Measurements from ENCODE around the gene REPIN1.

The REPIN1 gene

GRCh38 chr7:150407588-150408392 is 39.2 kb downstream of the REPIN1 start:
- no peak for DNase-seq

DNA sequence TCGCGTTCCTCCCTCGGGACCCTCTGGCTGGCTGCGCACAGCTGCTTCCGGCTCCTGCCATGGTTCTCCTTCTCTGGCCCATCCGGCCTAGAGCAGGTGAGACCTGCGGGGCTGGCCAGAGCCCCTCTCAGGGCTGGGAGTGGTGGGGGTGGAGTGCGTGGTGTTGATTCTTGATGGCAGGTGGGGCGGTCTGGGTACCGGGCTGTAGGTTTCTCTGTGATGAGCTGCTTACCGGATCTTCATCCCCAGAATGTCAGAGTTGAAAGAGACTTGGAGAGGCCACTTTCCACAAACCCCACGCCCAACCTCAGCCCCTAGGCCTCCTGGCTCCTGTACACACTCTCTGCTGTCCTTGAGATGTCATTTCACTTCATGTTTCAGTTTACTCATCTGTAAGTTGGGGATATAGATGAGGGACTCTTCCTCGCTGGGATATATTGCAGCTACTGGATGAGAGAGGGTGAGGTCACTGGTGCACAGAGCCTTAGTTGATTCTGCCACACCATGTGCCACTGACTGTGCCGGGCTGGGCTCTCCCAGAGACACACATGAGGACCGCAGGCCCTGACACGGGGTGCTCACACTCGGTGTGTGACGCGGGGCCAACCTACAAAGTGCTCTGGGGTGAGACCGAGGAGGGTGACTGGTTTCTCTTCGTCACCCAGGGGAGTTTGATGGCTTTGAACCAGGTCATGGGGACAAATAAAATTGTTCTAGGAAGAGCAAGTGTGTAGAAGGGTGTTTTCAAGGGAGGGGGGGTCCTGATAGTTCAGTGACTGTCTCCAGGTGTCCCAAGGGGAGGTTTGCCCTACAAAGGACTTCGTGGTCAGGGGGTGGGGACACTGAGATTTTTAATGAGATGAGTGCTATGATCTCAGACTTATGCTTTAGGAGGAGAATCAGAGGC is 40.0 kb downstream of the REPIN1 start:
- DNase-seq, result no peak

DNA sequence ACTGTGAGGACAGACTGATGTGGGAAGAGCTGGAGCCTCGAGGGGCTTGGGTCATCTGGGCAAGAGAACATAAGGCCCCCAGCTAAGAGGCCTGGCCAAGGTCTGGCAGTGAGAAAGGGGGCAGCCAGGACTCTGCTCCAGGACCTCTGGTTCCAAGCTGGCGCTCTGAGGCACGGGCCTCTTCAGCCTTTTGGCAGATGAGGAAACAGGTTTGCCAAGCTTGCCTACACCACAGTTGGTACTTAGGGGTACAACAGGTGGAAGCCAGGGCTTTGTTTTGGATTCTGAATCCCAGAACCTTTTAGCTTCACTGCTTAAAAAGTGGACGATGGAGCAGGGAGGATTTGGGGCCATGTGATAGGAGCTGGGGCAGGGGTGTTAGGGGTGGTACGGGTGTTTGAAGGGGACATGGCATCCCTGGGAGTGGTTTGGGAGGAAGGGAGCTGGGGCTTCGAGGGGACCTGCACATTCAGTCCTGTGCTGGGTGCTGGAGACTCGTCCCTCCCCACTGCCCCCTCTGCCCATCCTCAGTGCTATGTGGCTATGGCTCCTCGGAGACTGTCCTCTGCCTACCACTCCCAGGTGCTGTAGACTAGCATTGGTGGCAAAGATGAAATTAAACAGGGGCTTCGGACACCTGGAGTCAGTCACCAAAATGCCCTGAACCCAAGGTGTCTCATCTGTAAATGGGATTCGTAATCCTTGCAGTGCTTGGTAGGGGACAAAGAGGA is 40.8 kb downstream of the REPIN1 start:
- no peak for DNase-seq

DNA sequence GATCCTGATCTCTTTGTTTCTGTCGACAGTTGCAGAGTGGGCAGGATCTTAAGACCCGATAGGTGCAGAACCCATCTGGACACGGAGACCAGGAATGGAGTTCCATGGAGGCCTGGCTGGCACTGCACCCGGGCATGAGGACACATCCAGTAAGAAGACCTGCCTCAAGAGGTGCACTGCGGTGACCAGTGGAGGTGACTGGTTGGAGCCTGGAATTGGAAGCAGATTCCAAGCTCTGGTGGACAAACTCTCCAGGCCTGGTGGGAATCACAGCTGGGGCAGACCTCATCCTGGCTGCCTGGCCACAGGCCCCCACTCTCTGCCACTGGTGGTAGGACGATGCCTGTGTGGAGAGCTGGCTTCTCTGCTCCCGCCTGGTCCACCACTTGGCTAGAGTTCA is 41.5 kb downstream of the REPIN1 start:
- DNase-seq, result no peak

DNA sequence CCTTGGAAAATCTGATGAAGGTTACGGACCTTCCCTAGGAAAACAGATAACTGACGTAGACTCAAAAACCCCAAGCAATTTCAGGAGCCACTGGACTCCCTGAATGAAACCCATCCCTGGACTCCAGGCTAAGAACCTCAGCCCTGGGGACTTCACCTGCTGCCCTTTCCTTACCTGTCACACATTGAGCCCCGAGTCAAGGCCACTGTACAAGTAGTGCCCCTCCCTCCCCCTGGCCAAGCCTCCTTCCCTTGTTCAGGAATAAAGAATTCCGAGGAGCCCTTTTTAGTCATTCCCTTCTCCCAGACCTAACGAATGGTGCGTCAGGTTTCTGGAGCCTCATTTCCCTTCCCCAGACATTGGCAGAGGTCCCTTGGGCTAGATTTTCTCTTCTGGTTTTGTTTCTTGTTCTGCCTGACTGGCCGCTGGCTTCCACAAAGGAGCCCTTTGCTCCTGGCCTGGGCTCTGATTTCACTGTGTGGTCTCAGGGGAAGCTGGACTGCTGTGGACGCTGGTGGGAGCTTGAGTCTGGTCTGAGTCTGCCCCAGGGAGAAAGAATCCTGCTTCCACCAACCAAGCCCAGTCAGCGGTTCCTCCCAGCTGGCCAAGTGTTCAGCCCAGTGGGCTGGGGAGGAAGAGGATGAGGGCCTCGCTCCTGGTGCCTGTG is 42.2 kb downstream of the REPIN1 start:
- DNase-seq, result no peak

DNA sequence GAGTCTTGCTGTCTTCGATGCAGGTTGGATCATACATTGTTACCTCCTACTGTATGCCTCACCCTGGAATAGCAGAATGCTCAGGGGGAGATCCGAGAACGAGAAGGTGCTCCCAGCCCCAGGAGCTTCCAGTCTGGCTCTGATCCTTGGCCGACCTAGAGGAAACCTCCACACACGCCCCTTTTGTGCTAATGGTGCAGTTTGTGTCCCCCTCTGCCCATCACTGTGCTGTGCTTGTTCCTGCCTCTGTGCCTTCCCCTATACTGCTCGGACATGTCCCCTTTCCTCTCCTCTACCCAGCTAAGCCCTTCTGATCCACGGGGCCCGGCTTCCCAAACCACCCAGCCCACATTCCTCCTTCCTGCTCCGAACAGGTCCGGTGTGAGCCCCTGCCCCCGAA is 43.0 kb downstream of the REPIN1 start:
- DNase-seq, result no peak

- DNase-seq, result no peak
Measured at GRCh38 chr7:150412016-150412415, 43.4 kb downstream of the REPIN1 start.

DNA sequence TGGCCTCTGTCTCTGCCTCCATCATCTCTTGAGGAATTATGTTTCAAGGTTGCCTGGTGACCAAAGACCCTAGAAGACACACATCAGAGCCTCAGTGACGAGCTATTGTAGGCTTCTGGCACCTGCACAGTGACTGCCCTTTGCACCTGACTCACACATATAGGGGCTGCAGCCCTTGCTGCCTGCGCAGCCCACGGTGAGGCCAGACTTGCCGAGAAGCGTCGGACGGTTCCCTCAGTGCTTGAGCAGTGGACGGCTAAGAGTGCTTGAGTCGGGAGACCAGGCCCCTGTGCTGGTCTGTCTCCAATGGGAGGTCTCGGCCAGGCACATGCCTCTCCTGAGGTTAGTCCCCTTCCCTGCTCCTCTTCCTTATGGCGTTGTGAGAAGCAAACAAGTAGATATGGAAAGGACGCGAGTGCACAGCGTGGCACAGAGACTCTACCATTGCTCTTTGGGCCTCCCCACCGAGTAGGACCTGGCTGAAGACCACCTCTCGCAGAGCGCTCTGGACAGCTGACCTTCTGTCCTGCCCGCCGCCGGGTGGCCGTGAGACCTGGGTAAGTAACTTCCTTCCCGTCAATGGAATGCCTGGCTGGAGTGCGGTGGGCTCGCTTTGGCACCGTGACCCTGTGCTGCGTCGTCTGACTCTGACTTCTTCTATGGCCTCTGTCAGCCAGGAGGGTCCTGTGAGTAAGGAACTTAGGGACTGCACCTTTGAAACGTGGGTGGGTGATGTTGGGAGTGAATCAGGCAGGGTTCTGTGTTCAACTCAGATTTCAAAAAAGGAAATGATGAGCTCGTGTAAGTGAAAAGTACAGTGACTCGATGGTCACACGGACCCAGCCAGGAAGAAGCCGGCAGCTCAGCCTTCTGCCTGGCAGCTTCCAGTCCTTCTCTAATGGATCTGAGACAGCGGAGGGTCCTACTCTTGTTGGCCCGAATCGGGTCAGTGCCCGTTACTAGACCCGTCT is 44.2 kb downstream of the REPIN1 start:
- no peak for DNase-seq

- peak; percentile 36 for DNase-seq
Measured at GRCh38 chr7:150413640-150414081, 45.0 kb downstream of the REPIN1 start.

- DNase-seq, result no peak
Measured at GRCh38 chr7:150415161-150416153, 46.8 kb downstream of the REPIN1 start.

GRCh38 chr7:150417239-150417638 is 48.6 kb downstream of the REPIN1 start:
- no peak for DNase-seq

DNA sequence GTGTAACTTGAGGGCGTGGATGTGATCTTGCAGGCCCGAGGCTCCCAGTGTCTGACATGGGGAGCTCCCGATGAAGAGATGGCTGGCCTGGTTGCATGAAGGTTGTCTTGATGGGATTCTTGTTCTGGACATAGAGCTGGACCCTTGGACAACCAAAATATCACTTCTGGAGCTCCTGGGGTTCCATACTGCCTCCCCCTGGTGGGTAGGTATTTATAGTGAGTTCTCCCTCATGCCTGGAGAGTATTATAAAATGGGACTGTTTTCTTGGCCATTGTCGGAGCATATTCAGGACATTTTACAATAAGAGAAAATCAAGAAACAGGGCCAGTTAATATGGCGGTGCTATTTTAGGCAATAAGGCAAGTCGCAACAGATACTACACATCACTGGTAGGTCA is 49.2 kb downstream of the REPIN1 start:
- no peak for DNase-seq

GRCh38 chr7:150420242-150420641 is 51.6 kb downstream of the REPIN1 start:
- DNase-seq, result no peak

- peak; percentile 67 for DNase-seq
Measured at GRCh38 chr7:150420987-150421674, 52.5 kb downstream of the REPIN1 start.

- DNase-seq, result no peak
Measured at GRCh38 chr7:150421831-150422230, 53.2 kb downstream of the REPIN1 start.

All from fibroblast of skin of back (primary cell).